NB4 (cell line): ENCODE data around the gene RTN4IP1.
A peak's percentile ranks its signal among the peaks of the same experiment; 100 is the strongest.
"Not testable (repeated sequence)": the region's sequence is repeated elsewhere in the genome, so short reads cannot be mapped to it uniquely, and the experiment has no call there.

ENCODE experiments used
- DNase-seq: peaks from one replicate; pipeline ENCODE4 v3.0.0; 2010; ENCODE audit warnings: low read depth
- H3K4me3 ChIP-seq: one replicate; pipeline ENCODE4 v1.5.1; 2011; ENCODE audit warnings: mild to moderate bottlenecking, low read depth, low read length, moderate library complexity
- CTCF ChIP-seq: IDR thresholded peaks from one replicate; pipeline ENCODE4 v1.5.1; 2012; ENCODE audit warnings: low read depth, low read length
- MAX ChIP-seq: IDR thresholded peaks from 2 replicates; pipeline ENCODE4 v1.6.1; 2011; ENCODE audit warnings: low read depth, low read length
- MYC ChIP-seq: IDR thresholded peaks from 2 replicates; pipeline ENCODE4 v1.6.1; 2011; ENCODE audit warnings: low read depth, low read length
- POLR2A ChIP-seq: IDR thresholded peaks from 2 replicates; pipeline ENCODE4 v1.6.1; 2011; ENCODE audit warnings: mild to moderate bottlenecking; ENCODE audit not compliant: insufficient read length; ENCODE audit errors: extremely low read depth

The RTN4IP1 gene

GRCh38 chr6:106609699-106610098 lies 19.6 kb downstream of the RTN4IP1 start:
- no peak overlapping the region for H3K4me3 ChIP-seq
- TF ChIP-seq MYC: no peak
- TF ChIP-seq CTCF: peak; percentile 55
- no peak for TF ChIP-seq POLR2A
- no peak for TF ChIP-seq MAX
- peak; percentile 60 for DNase-seq

GRCh38 chr6:106608080-106608668 lies 21.1 kb downstream of the RTN4IP1 start:
- TF ChIP-seq CTCF (peak; percentile 77), POLR2A (no peak), MAX (peak; percentile 60; the same call in 1 of the 2 replicates), MYC (no peak)
- peak; percentile 80 for DNase-seq

GRCh38 chr6:106600329-106600728 lies 29.0 kb downstream of the RTN4IP1 start:
- no peak for TF ChIP-seq MYC
- no peak for TF ChIP-seq MAX
- TF ChIP-seq CTCF: no peak
- TF ChIP-seq POLR2A: no peak
- DNase-seq: no peak
- no peak overlapping the region for H3K4me3 ChIP-seq

More at GRCh38 chr6:106608080-106608668, 21.1 kb downstream of the RTN4IP1 start:
- no peak overlapping the region for H3K4me3 ChIP-seq

GRCh38 chr6:106599440-106599839 lies 29.9 kb downstream of the RTN4IP1 start:
- TF ChIP-seq POLR2A: no peak
- no peak for TF ChIP-seq CTCF
- H3K4me3 ChIP-seq: no peak overlapping the region
- no peak for DNase-seq

- H3K4me3 ChIP-seq: no peak overlapping the region
- no peak for DNase-seq
- TF ChIP-seq MYC (no peak), MAX (no peak), POLR2A (no peak)
Measured at GRCh38 chr6:106591111-106591825, 38.0 kb downstream of the RTN4IP1 start.

- not testable (repeated sequence) for DNase-seq, H3K4me3 ChIP-seq
Measured at GRCh38 chr6:106588937-106589336, 40.4 kb downstream of the RTN4IP1 start.

GRCh38 chr6:106586815-106587415 lies 42.4 kb downstream of the RTN4IP1 start:
- TF ChIP-seq MAX (no peak), MYC (no peak), CTCF (no peak), POLR2A (no peak)
- DNase-seq: no peak
- H3K4me3 ChIP-seq: no peak overlapping the region
